H1 (cell line): Measurements from ENCODE around the gene ZNF618. TPM values are rescaled to one million over a fixed set of nuclear protein-coding genes. Genes with fewer than 3 reads are reported as not detected.

Experiments
- CTCF ChIA-PET: fragments of 300-600 bp; sonication (Branson Sonifier 250); formaldehyde crosslinking; loops from one replicate; lab custom pipeline; 2021; ENCODE audit not compliant: partially characterized antibody; lab: Charles Lee
- POLR2A ChIA-PET: fragments of 300-600 bp; sonication (Branson Sonifier 250); formaldehyde crosslinking; loops from one replicate; lab custom pipeline; 2021; ENCODE audit warnings: inconsistent platforms; ENCODE audit not compliant: partially characterized antibody; lab: Charles Lee
- DNase-seq, 2 experiments: peaks; one replicate each; pipeline versions ENCODE4 v3.0.0 to v3.0.0-alpha.2; 2010 to 2022; ENCODE audit warnings: low spot score in 2 of 2, low read depth in 1 of 2, mixed read lengths in 1 of 2
- FAIRE-seq: peaks from 2 replicates; lab custom pipeline; 2011; peaks lifted over from hg19 to GRCh38; lab: Jason Lieb, UNC
- H2AFZ ChIP-seq: 2 replicates; pipeline ENCODE4 v1.8.1; 2012; ENCODE audit warnings: low read length, inconsistent platforms
- H2AK5ac ChIP-seq: 2 replicates; pipeline ENCODE4 v1.6.1; 2013; ENCODE audit warnings: low read depth, low read length
- H2BK120ac ChIP-seq: replicated peaks from 2 replicates; pipeline ENCODE3; 2013; ENCODE audit warnings: low read depth, low read length, inconsistent platforms
- H2BK12ac ChIP-seq: 2 replicates; pipeline ENCODE4 v1.6.1; 2013; ENCODE audit warnings: low read depth, low read length
- H2BK15ac ChIP-seq: 2 replicates; pipeline ENCODE4 v1.6.1; 2013; ENCODE audit warnings: low read length
- H2BK20ac ChIP-seq: 2 replicates; pipeline ENCODE4 v1.6.1; 2013; ENCODE audit warnings: low read length
- H2BK5ac ChIP-seq: 2 replicates; pipeline ENCODE4 v1.6.1; 2013; ENCODE audit warnings: low read depth, low read length
- H3K14ac ChIP-seq: 2 replicates; pipeline ENCODE4 v1.6.1; 2013; ENCODE audit warnings: inconsistent platforms; ENCODE audit not compliant: insufficient read length
- H3K18ac ChIP-seq: 2 replicates; pipeline ENCODE4 v1.6.1; 2013; ENCODE audit warnings: low read length; ENCODE audit errors: extremely low read depth
- H3K23ac ChIP-seq: 2 replicates; pipeline ENCODE4 v1.6.1; 2013; ENCODE audit warnings: inconsistent platforms; ENCODE audit not compliant: insufficient read length
- H3K23me2 ChIP-seq: 2 replicates; pipeline ENCODE4 v1.6.1; 2013; ENCODE audit warnings: low read depth, low read length
- H3K27ac ChIP-seq: 2 replicates; pipeline ENCODE4 v1.6.1; 2011; ENCODE audit warnings: low read depth, low read length, inconsistent platforms
- H3K27me3 ChIP-seq, 4 experiments: replicated peaks in 1 of 4; 1 replicate in 1 of 4; 2 replicates in 3 of 4; pipeline versions ENCODE4 v1.6.1 to v1.8.1; 2011 to 2013; ENCODE audit warnings: low read length in 3 of 4, mild to moderate bottlenecking in 3 of 4, inconsistent platforms in 2 of 4, mixed read lengths in 2 of 4, moderate library complexity in 1 of 4; ENCODE audit not compliant: control insufficient read depth in 3 of 4, insufficient read depth in 3 of 4; ENCODE audit errors: extremely low read depth in 1 of 4
- H3K36me3 ChIP-seq, 4 experiments: 2 replicates each; pipeline versions ENCODE4 v1.6.1 to v1.8.1; 2011 to 2013; ENCODE audit warnings: mild to moderate bottlenecking in 4 of 4, low read length in 3 of 4, moderate library complexity in 2 of 4, control low read depth in 1 of 4, inconsistent platforms in 1 of 4; ENCODE audit not compliant: insufficient read depth in 4 of 4, control insufficient read depth in 2 of 4
- H3K4ac ChIP-seq: replicated peaks from 2 replicates; pipeline ENCODE3; 2013; ENCODE audit warnings: low read length, low read depth, mixed read lengths, inconsistent platforms; ENCODE audit not compliant: insufficient read length
- H3K4me1 ChIP-seq, 4 experiments: replicated peaks in 1 of 4; 1 replicate in 1 of 4; 2 replicates in 3 of 4; pipeline versions ENCODE4 v1.6.1 to v1.8.1; 2011 to 2013; ENCODE audit warnings: low read length in 3 of 4, inconsistent platforms in 2 of 4, mixed read lengths in 1 of 4; ENCODE audit not compliant: insufficient read depth in 4 of 4, control insufficient read depth in 3 of 4
- H3K4me2 ChIP-seq, 2 experiments: 2 replicates each; pipeline versions ENCODE4 v1.6.1 to v1.8.1; 2011 to 2013; ENCODE audit warnings: low read depth in 2 of 2, low read length in 2 of 2, control low read depth in 1 of 2, inconsistent platforms in 1 of 2, mild to moderate bottlenecking in 1 of 2; ENCODE audit not compliant: insufficient read depth in 1 of 2
- H3K4me3 ChIP-seq, 4 experiments: fragments of 200-600, 300-600 bp in 1 of 4; sonication (generic), shearing (Covaris generic), sonication (Bioruptor Twin) in 1 of 4; 2 replicates each; pipeline versions ENCODE4 v1.5.1 to v1.8.1; 2011 to 2016; ENCODE audit warnings: low read length in 4 of 4, low read depth in 3 of 4, control low read depth in 2 of 4, inconsistent platforms in 2 of 4, mild to moderate bottlenecking in 2 of 4, mixed read lengths in 1 of 4, moderate library complexity in 1 of 4; ENCODE audit not compliant: insufficient read depth in 2 of 4; ENCODE audit errors: extremely low read depth in 1 of 4
- H3K56ac ChIP-seq: replicated peaks from 2 replicates; pipeline ENCODE3; 2013; ENCODE audit warnings: low read depth, mild to moderate bottlenecking, mixed read lengths, low read length, inconsistent platforms; ENCODE audit not compliant: insufficient read length
- H3K79me1 ChIP-seq: 2 replicates; pipeline ENCODE4 v1.6.1; 2013; ENCODE audit warnings: low read depth, low read length, control low read depth
- H3K79me2 ChIP-seq, 2 experiments: 2 replicates each; pipeline versions ENCODE4 v1.6.1 to v1.8.1; 2012 to 2013; ENCODE audit warnings: low read length in 2 of 2, mild to moderate bottlenecking in 2 of 2, inconsistent platforms in 1 of 2; ENCODE audit not compliant: insufficient read depth in 2 of 2, control insufficient read depth in 1 of 2
- H3K9ac ChIP-seq, 4 experiments: replicated peaks in 1 of 4; 1 replicate in 1 of 4; 2 replicates in 3 of 4; pipeline versions ENCODE4 v1.6.1 to v1.8.1; 2011 to 2013; ENCODE audit warnings: low read depth in 3 of 4, low read length in 3 of 4, control low read depth in 2 of 4, mild to moderate bottlenecking in 2 of 4, moderate library complexity in 2 of 4, inconsistent platforms in 1 of 4; ENCODE audit errors: extremely low read depth in 1 of 4
- H3K9me3 ChIP-seq, 2 experiments: 2 replicates each; pipeline versions ENCODE4 v1.6.1 to v1.8.1; 2012 to 2013; ENCODE audit warnings: mild to moderate bottlenecking in 2 of 2, moderate library complexity in 2 of 2, control low read depth in 1 of 2, inconsistent platforms in 1 of 2, low read depth in 1 of 2, low read length in 1 of 2, mixed read lengths in 1 of 2; ENCODE audit not compliant: insufficient read depth in 2 of 2
- H4K20me1 ChIP-seq, 2 experiments: replicated peaks in 1 of 2; 2 replicates each; pipeline versions ENCODE3 to v1.8.1; 2011 to 2013; ENCODE audit warnings: inconsistent platforms in 2 of 2, low read length in 2 of 2, mild to moderate bottlenecking in 1 of 2; ENCODE audit not compliant: insufficient read depth in 2 of 2, control insufficient read depth in 1 of 2
- H4K5ac ChIP-seq: 2 replicates; pipeline ENCODE4 v1.6.1; 2013; ENCODE audit warnings: low read length, low read depth, mixed read lengths, inconsistent platforms; ENCODE audit not compliant: insufficient read length
- H4K8ac ChIP-seq: 2 replicates; pipeline ENCODE4 v1.8.0; 2013; ENCODE audit warnings: mild to moderate bottlenecking, moderate library complexity, low read length, inconsistent platforms; ENCODE audit not compliant: insufficient read depth; ENCODE audit errors: extremely low read depth
- H4K91ac ChIP-seq: replicated peaks from 2 replicates; pipeline ENCODE3; 2013; ENCODE audit warnings: low read length, mixed read lengths, inconsistent platforms; ENCODE audit not compliant: insufficient read length
- JUN ChIP-seq: IDR thresholded peaks from 2 replicates; pipeline ENCODE4 v1.6.1; 2011; ENCODE audit warnings: low read depth, mild to moderate bottlenecking, improper control_type of control experiment, low read length
- TEAD4 ChIP-seq: IDR thresholded peaks from 2 replicates; pipeline ENCODE4 v1.6.1; 2012; ENCODE audit warnings: low read depth, low read length, inconsistent platforms, mixed read lengths
- WGBS, 2 experiments: shearing (Covaris generic) in 1 of 2; methylation state at CpG; one replicate each; pipeline versions ENCODE4 v1.1.6 to v1.1.7; 2013 to 2015; ENCODE audit warnings: low lambda C conversion rate in 2 of 2, mixed read lengths in 2 of 2, inconsistent platforms in 1 of 2, low coverage in 1 of 2, missing lambda C conversion rate in 1 of 2; ENCODE audit not compliant: insufficient replicate concordance in 2 of 2, insufficient coverage in 1 of 2, insufficient read length in 1 of 2; ENCODE audit errors: extremely low coverage in 1 of 2, missing lambda C conversion rate in 1 of 2; 5-methylcytosine and 5-hydroxymethylcytosine counted together
- polyA plus RNA-seq, 7 experiments: library from polyadenylated mRNA; depleted of rRNA in 3 of 7; stranded (reverse) in 5 of 7; unstranded in 2 of 7; fragments of >200 nt in 5 of 7; fragments of 200-250 nt in 2 of 7; gene quantifications; 1 replicate in 5 of 7; 2 replicates in 1 of 7; 4 replicates in 1 of 7; pipeline versions ENCODE4 v1.2.1 to v1.2.3, GENCODE V29; 2011 to 2013; ENCODE audit warnings: missing spikeins in 2 of 7, mixed read lengths in 2 of 7
- total RNA-seq: library from RNA; stranded (reverse); fragmentation: NEBNext Ultra II Directional; extraction: Animal tissue kit (Norgen Biotek cat#: 25700); gene quantifications from 2 replicates; pipeline ENCODE4 v1.2.1, GENCODE V29; 2021

Gene ZNF618
- total and polyA plus RNA-seq, 2 of the 8 experiments (the other 6 are each of a cell fraction or from before 2014, with no cell fraction given), result 9.6 to 28.5 TPM

GRCh38 chr9:113886466-113886865 is 10.4 kb downstream of the ZNF618 start:
- POLR2A ChIA-PET, result interaction anchor here (0.7 to 1.0 kb wide), 2 partner anchors 10 to 343 kb away, joined by 3 to 4 read pairs; no protein-coding TSS in a partner anchor
- DNase-seq, result no peak
- peaks cover 3 to 86% of the 10 kb centered on the region in 2 experiments; a peak in 2 of 4 replicates for H3K79me2 ChIP-seq
- peaks cover 15% of the 10 kb centered on the region for H3K79me1 ChIP-seq
- H3K9me3 ChIP-seq, result peaks cover 9 to 10% of the 10 kb centered on the region in 2 experiments; a peak in 3 of 4 replicates
- no peak overlapping the region for H2BK15ac ChIP-seq
- no peak overlapping the region for H3K4me2 ChIP-seq
- no peak overlapping the region for H3K56ac ChIP-seq
- no peak overlapping the region for H2AK5ac ChIP-seq
- H4K91ac ChIP-seq, result no peak overlapping the region
- no peak overlapping the region for H2BK5ac ChIP-seq
- H3K18ac ChIP-seq, result no peak overlapping the region
- CTCF ChIA-PET, result interaction anchor here (1.9 kb wide), 1 partner anchor 10 kb away, joined by 5 read pairs; the partner anchor contains the start of gene ZNF618
- H3K4me3 ChIP-seq, result peak overlapping the region in 1 of 4 experiments; percentile 3; a peak in 1 of 8 replicates
- peaks cover 0 to 6% of the 10 kb centered on the region in 2 experiments for H4K20me1 ChIP-seq
- no peak overlapping the region for H3K27ac ChIP-seq
- no peak overlapping the region for H2BK20ac ChIP-seq
- WGBS, 2 experiments, result 12% methylated on average over 1 of the region's 1 CpG; no CpG with 5 or more reads in 1 of the 2 experiments
- H3K23me2 ChIP-seq, result no peaks in the 10 kb centered on the region
- no peak overlapping the region for H3K23ac ChIP-seq
- no peak overlapping the region for H4K8ac ChIP-seq
- TF ChIP-seq JUN, result no peak
- peak; percentile 35; the same call in 1 of the 2 replicates for TF ChIP-seq TEAD4
- TF ChIP-seq, all 59 proteins: peak for 1
- H4K5ac ChIP-seq, result no peak overlapping the region
- H2BK120ac ChIP-seq, result no peak overlapping the region
- H3K4me1 ChIP-seq, result peaks cover 7 to 20% (median 15%) of the 10 kb centered on the region in 4 experiments
- no peak overlapping the region for H3K4ac ChIP-seq
- H3K9ac ChIP-seq, result no peak overlapping the region
- H3K14ac ChIP-seq, result no peak overlapping the region
- H3K36me3 ChIP-seq, result peaks cover 0 to 10% (median 2%) of the 10 kb centered on the region in 4 experiments; a peak in 3 of 8 replicates
- no peak for FAIRE-seq
- no peaks in the 10 kb centered on the region for H3K27me3 ChIP-seq
- H2AFZ ChIP-seq, result no peak overlapping the region
- H2BK12ac ChIP-seq, result no peak overlapping the region
